H9 (cell line): Measurements from ENCODE around the gene EXOSC10. TPM values are rescaled to one million over a fixed set of nuclear protein-coding genes. Genes with fewer than 3 reads are reported as not detected.

Source experiments
- DNase-seq: peaks from one replicate; pipeline ENCODE4 v3.0.0-alpha.2; 2017
- H2AFZ ChIP-seq: one replicate; pipeline ENCODE4 v1.6.1; 2013; ENCODE audit warnings: mild to moderate bottlenecking, low read length, control low read depth, moderate library complexity
- H2AK5ac ChIP-seq: 2 replicates; pipeline ENCODE4 v1.6.1; 2013; ENCODE audit warnings: low read length, control low read depth, mixed read lengths; ENCODE audit not compliant: insufficient read length
- H2BK120ac ChIP-seq: one replicate; pipeline ENCODE4 v1.6.1; 2013; ENCODE audit warnings: low read depth, mild to moderate bottlenecking, low read length, control low read depth, inconsistent platforms; ENCODE audit not compliant: poor library complexity, severe bottlenecking
- H2BK12ac ChIP-seq: 2 replicates; pipeline ENCODE4 v1.6.1; 2013; ENCODE audit warnings: low read length, control low read depth, mixed read lengths, low read depth; ENCODE audit not compliant: insufficient read length
- H2BK15ac ChIP-seq: 2 replicates; pipeline ENCODE4 v1.6.1; 2013; ENCODE audit warnings: low read depth, low read length, control low read depth
- H2BK20ac ChIP-seq: one replicate; pipeline ENCODE4 v1.6.1; 2013; ENCODE audit warnings: low read depth, mild to moderate bottlenecking, low read length, control low read depth, inconsistent platforms; ENCODE audit not compliant: poor library complexity, severe bottlenecking
- H2BK5ac ChIP-seq: 2 replicates; pipeline ENCODE4 v1.6.1; 2013; ENCODE audit warnings: low read length, control low read depth, mixed read lengths; ENCODE audit not compliant: insufficient read length
- H3K14ac ChIP-seq: 2 replicates; pipeline ENCODE4 v1.6.1; 2013; ENCODE audit warnings: low read length, control low read depth; ENCODE audit not compliant: insufficient read depth
- H3K18ac ChIP-seq: 2 replicates; pipeline ENCODE4 v1.6.1; 2013; ENCODE audit warnings: low read depth, mild to moderate bottlenecking, mixed read lengths, low read length, control low read depth; ENCODE audit not compliant: insufficient read length
- H3K23ac ChIP-seq: 2 replicates; pipeline ENCODE4 v1.6.1; 2013; ENCODE audit warnings: low read length, control low read depth, mixed read lengths, low read depth; ENCODE audit not compliant: insufficient read length
- H3K23me2 ChIP-seq: 2 replicates; pipeline ENCODE4 v1.6.1; 2013; ENCODE audit warnings: low read depth, mild to moderate bottlenecking, mixed read lengths, low read length, control low read depth; ENCODE audit not compliant: insufficient read length, poor library complexity, severe bottlenecking
- H3K27ac ChIP-seq: 2 replicates; pipeline ENCODE4 v1.5.1; 2013; ENCODE audit warnings: low read length, control low read depth, mixed read lengths, low read depth; ENCODE audit not compliant: insufficient read length
- H3K27me3 ChIP-seq: 2 replicates; pipeline ENCODE4 v1.6.1; 2013; ENCODE audit warnings: low read length, control low read depth, inconsistent platforms; ENCODE audit not compliant: insufficient read depth
- H3K4ac ChIP-seq: 2 replicates; pipeline ENCODE4 v1.6.1; 2013; ENCODE audit warnings: low read depth, mild to moderate bottlenecking, control low read depth, inconsistent platforms, low read length, moderate library complexity
- H3K4me1 ChIP-seq: 2 replicates; pipeline ENCODE4 v1.6.1; 2013; ENCODE audit warnings: low read length, control low read depth, inconsistent platforms; ENCODE audit not compliant: insufficient read depth
- H3K4me2 ChIP-seq: 2 replicates; pipeline ENCODE4 v1.6.1; 2013; ENCODE audit warnings: low read length, control low read depth, mixed read lengths; ENCODE audit not compliant: insufficient read length, insufficient read depth
- H3K56ac ChIP-seq: 2 replicates; pipeline ENCODE4 v1.6.1; 2013; ENCODE audit warnings: low read depth, mild to moderate bottlenecking, mixed read lengths, low read length, control low read depth; ENCODE audit not compliant: insufficient read length
- H3K79me1 ChIP-seq: 2 replicates; pipeline ENCODE4 v1.6.1; 2013; ENCODE audit warnings: low read depth, mild to moderate bottlenecking, moderate library complexity, low read length, control low read depth, inconsistent platforms; ENCODE audit not compliant: insufficient read depth, poor library complexity, severe bottlenecking
- H3K79me2 ChIP-seq: 2 replicates; pipeline ENCODE4 v1.6.1; 2013; ENCODE audit warnings: low read length, control low read depth, inconsistent platforms; ENCODE audit not compliant: insufficient read depth
- H3K9ac ChIP-seq: 2 replicates; pipeline ENCODE4 v1.6.1; 2013; ENCODE audit warnings: low read length, control low read depth, mixed read lengths; ENCODE audit not compliant: insufficient read length; ENCODE audit errors: extremely low read depth
- H3K9me3 ChIP-seq: one replicate; pipeline ENCODE4 v1.6.1; 2013; ENCODE audit warnings: low read depth, low read length, inconsistent platforms; ENCODE audit not compliant: control insufficient read depth
- H3T11ph ChIP-seq: one replicate; pipeline ENCODE4 v1.6.1; 2013; ENCODE audit warnings: mild to moderate bottlenecking, low read length, control low read depth, inconsistent platforms
- H4K20me1 ChIP-seq: one replicate; pipeline ENCODE4 v1.6.1; 2013; ENCODE audit not compliant: control insufficient read depth, insufficient read length, insufficient read depth
- H4K5ac ChIP-seq: 2 replicates; pipeline ENCODE4 v1.6.1; 2013; ENCODE audit warnings: low read depth, mild to moderate bottlenecking, mixed read lengths, low read length, control low read depth; ENCODE audit not compliant: insufficient read length
- H4K8ac ChIP-seq: replicated peaks from 2 replicates; pipeline ENCODE4 v1.6.1; 2013; ENCODE audit warnings: low read length, control low read depth, mixed read lengths, low read depth; ENCODE audit not compliant: insufficient read length
- H4K91ac ChIP-seq: 2 replicates; pipeline ENCODE4 v1.6.1; 2013; ENCODE audit warnings: low read depth, mild to moderate bottlenecking, moderate library complexity, mixed read lengths, low read length, control low read depth; ENCODE audit not compliant: insufficient read length
- H3K27ac Mint-ChIP-seq, 3 experiments: 2 replicates in 2 of 3; 3 replicates in 1 of 3; pipeline ENCODE4 v1.8.0; 2020 to 2021; ENCODE audit warnings: mixed read lengths in 3 of 3, mild to moderate bottlenecking in 1 of 3, moderate library complexity in 1 of 3
- H3K27me3 Mint-ChIP-seq: 2 replicates; pipeline ENCODE4 v1.8.0; 2021; ENCODE audit warnings: low read depth, mild to moderate bottlenecking, moderate library complexity, mixed read lengths
- H3K36me3 Mint-ChIP-seq, 3 experiments: 2 replicates in 2 of 3; 3 replicates in 1 of 3; pipeline ENCODE4 v1.8.0; 2020 to 2021; ENCODE audit warnings: low read depth in 3 of 3, mixed read lengths in 3 of 3; ENCODE audit not compliant: insufficient read depth in 1 of 3
- H3K4me1 Mint-ChIP-seq, 2 experiments: 2 replicates each; pipeline ENCODE4 v1.8.0; 2020; ENCODE audit warnings: mixed read lengths in 2 of 2
- H3K4me3 Mint-ChIP-seq, 2 experiments: 2 replicates in 1 of 2; 3 replicates in 1 of 2; pipeline ENCODE4 v1.8.0; 2020 to 2021; ENCODE audit warnings: mild to moderate bottlenecking in 2 of 2, mixed read lengths in 2 of 2, moderate library complexity in 1 of 2
- H3K9me3 Mint-ChIP-seq, 2 experiments: 2 replicates in 1 of 2; 3 replicates in 1 of 2; pipeline ENCODE4 v1.8.0; 2020; ENCODE audit warnings: mild to moderate bottlenecking in 2 of 2, mixed read lengths in 2 of 2, moderate library complexity in 1 of 2
- CTCF ChIP-seq: fragments of 200-600 bp; sonication (generic); conservative IDR thresholded peaks from 3 replicates; pipeline ENCODE4 v1.8.0; 2021; ENCODE audit warnings: antibody characterized with exemption, mild to moderate bottlenecking
- WGBS: extraction: QIAGEN DNeasy Blood & Tissue Kit; methylation state at CpG from one replicate; pipeline ENCODE4 v1.1.7; 2013; ENCODE audit warnings: missing lambda C conversion rate, low lambda C conversion rate, mixed read lengths; ENCODE audit not compliant: insufficient read length; ENCODE audit errors: extremely low coverage; 5-methylcytosine and 5-hydroxymethylcytosine counted together
- total RNA-seq: library from RNA; stranded (reverse); gene quantifications from 2 replicates; pipeline ENCODE4 v1.2.1, GENCODE V29; 2021

EXOSC10 gene
- total RNA-seq, 1 experiment from 2014 or later, result 83.4 TPM

GRCh38 chr1:11062965-11063401 is 36.7 kb downstream of the EXOSC10 start:
- Mint-ChIP-seq H3K9me3 (no peaks in the 10 kb centered on the region), H3K27me3 (no peaks in the 10 kb centered on the region), H3K4me1 (peaks cover 10 to 16% of the 10 kb centered on the region in 2 experiments), H3K27ac (peak overlapping the region in 2 of 3 experiments; percentile 12 to 52; a peak in 2 of 7 replicates), H3K4me3 (no peak overlapping the region), H3K36me3 (peaks cover 32 to 66% (median 36%) of the 10 kb centered on the region in 3 experiments)
- H3K56ac ChIP-seq, result no peak overlapping the region
- H3K27me3 ChIP-seq, result no peaks in the 10 kb centered on the region
- H4K91ac ChIP-seq, result no peak overlapping the region
- peak overlapping the region; percentile 32 for H4K8ac ChIP-seq
- H2BK12ac ChIP-seq, result no peak overlapping the region
- H3K27ac ChIP-seq, result no peak overlapping the region
- H3K23ac ChIP-seq, result no peak overlapping the region
- H2BK5ac ChIP-seq, result no peak overlapping the region
- H3K23me2 ChIP-seq, result peaks cover 7% of the 10 kb centered on the region
- no peak overlapping the region for H3K4me2 ChIP-seq
- no peak overlapping the region for H2BK20ac ChIP-seq
- H3K14ac ChIP-seq, result no peak overlapping the region
- no peak overlapping the region for H2AK5ac ChIP-seq
- no peaks in the 10 kb centered on the region for H4K20me1 ChIP-seq
- WGBS, result no CpG with 5 or more reads among the region's 3 CpGs
- H2BK15ac ChIP-seq, result no peak overlapping the region
- H3T11ph ChIP-seq, result no peak overlapping the region
- H3K79me2 ChIP-seq, result peaks cover 2% of the 10 kb centered on the region; the same call in 1 of the 2 replicates
- no peaks in the 10 kb centered on the region for H3K4me1 ChIP-seq
- no peaks in the 10 kb centered on the region for H3K9me3 ChIP-seq
- no peak for DNase-seq
- H3K4ac ChIP-seq, result no peak overlapping the region
- H3K79me1 ChIP-seq, result no peaks in the 10 kb centered on the region
- TF ChIP-seq CTCF, result no peak
- no peak overlapping the region for H4K5ac ChIP-seq
- no peak overlapping the region for H2BK120ac ChIP-seq
- H3K9ac ChIP-seq, result no peak overlapping the region
- no peak overlapping the region for H3K18ac ChIP-seq
- H2AFZ ChIP-seq, result no peak overlapping the region
